Sigmoid colon (tissue), 7 donors: ENCODE data around the gene TCF23. TPM values are rescaled to one million over a fixed set of nuclear protein-coding genes. Genes with fewer than 3 reads are reported as not detected.
"Not testable (repeated sequence)": the region's sequence is repeated elsewhere in the genome, so short reads cannot be mapped to it uniquely, and the experiment has no call there.

ENCODE experiments used
- DNase-seq: peaks from one replicate; pipeline ENCODE4 v3.0.0-alpha.2; 2019
- H3K27ac ChIP-seq, 4 donors: fragments of 200-600 bp; sonication (generic); one replicate each; pipeline ENCODE4 v1.5.1; 2016 to 2019; ENCODE audit warnings: mild to moderate bottlenecking in 1 of 4
- H3K27me3 ChIP-seq, 3 donors: fragments of 200-600 bp; sonication (generic); one replicate each; pipeline ENCODE4 v1.5.1; 2019; ENCODE audit warnings: mild to moderate bottlenecking in 1 of 3
- H3K36me3 ChIP-seq, 4 donors: fragments of 200-600 bp; sonication (generic); one replicate each; pipeline ENCODE4 v1.5.1; 2016 to 2019
- H3K4me1 ChIP-seq, 4 donors: fragments of 200-600 bp; sonication (generic); one replicate each; pipeline ENCODE4 v1.5.1; 2017 to 2019
- H3K4me3 ChIP-seq, 4 donors: fragments of 200-600 bp; sonication (generic); one replicate each; pipeline ENCODE4 v1.5.1; 2017 to 2019; ENCODE audit warnings: mild to moderate bottlenecking in 2 of 4, moderate library complexity in 1 of 4
- H3K9me3 ChIP-seq, 4 donors: fragments of 200-600 bp in 3 of 4; sonication (generic) in 3 of 4; one replicate each; pipeline versions ENCODE4 v1.5.1 to v1.6.1; 2013 to 2019
- EP300 ChIP-seq, 4 donors: sonication (generic); formaldehyde crosslinking; IDR thresholded peaks; one replicate each; pipeline ENCODE4 v1.6.1; 2017; ENCODE audit warnings: antibody characterized with exemption in 4 of 4
- POLR2A ChIP-seq, 2 donors: fragments of 450-650 bp; IDR thresholded peaks; one replicate each; pipeline ENCODE4 v1.6.1; 2016; ENCODE audit warnings: antibody characterized with exemption in 2 of 2, mild to moderate bottlenecking in 2 of 2, moderate library complexity in 2 of 2
- POLR2AphosphoS5 ChIP-seq, 4 donors: sonication (generic); formaldehyde crosslinking; IDR thresholded peaks; one replicate each; pipeline ENCODE4 v1.6.1; 2017; ENCODE audit warnings: antibody characterized with exemption in 4 of 4
- WGBS, 2 donors: extraction: QIAGEN DNeasy Blood & Tissue Kit; methylation state at CpG; one replicate each; pipeline ENCODE4 v1.1.7; 2013; 5-methylcytosine and 5-hydroxymethylcytosine counted together
- intact Hi-C: fragments of 100-400 bp; cut with DNase I; formaldehyde crosslinking; loops from one replicate; pipeline ENCODE4 v1.15.1; 2023
- polyA plus RNA-seq, 3 donors: library from polyadenylated mRNA; stranded (reverse); fragments of 200-250 nt; gene quantifications; one replicate each; pipeline ENCODE4 v1.2.3, GENCODE V29; 2013
- total RNA-seq, 4 donors: library from RNA; depleted of rRNA; stranded (reverse); fragments of >200 nt; gene quantifications; one replicate each; pipeline ENCODE4 v1.1.0, GENCODE V29; 2016
- TF ChIP-seq, protein P1 (sequence below), 4 experiments: fragments of 450-650 bp in 3 of 4; fragments of 200-600 bp in 1 of 4; IDR thresholded peaks; one replicate each; pipeline ENCODE4 v1.5.1; 2016 to 2019; ENCODE audit warnings: antibody characterized with exemption in 4 of 4, mild to moderate bottlenecking in 3 of 4, moderate library complexity in 2 of 4
- donor health status: healthy with polysubstance abuse.
- donor health status: Bipolar disorder and iron deficiency.
- donor health status: healthy.

The TCF23 gene
- total and polyA plus RNA-seq, 7 donors: 0.03 TPM; not detected in 6

GRCh38 chr2:27115519-27115918, 33.3 kb upstream of the TCF23 start:
- no peak for DNase-seq
- H3K27ac ChIP-seq: no peak overlapping the region
- peaks cover 0 to 12% (median 10%) of the 10 kb centered on the region in 4 donors for H3K4me1 ChIP-seq
- WGBS, 2 donors: 58 to 71% methylated on average over 2 of the region's 2 CpGs
- intact Hi-C loops: no loop called here
- no peaks in the 10 kb centered on the region for H3K9me3 ChIP-seq
- no peak overlapping the region for H3K4me3 ChIP-seq
- peaks cover 16 to 33% (median 23%) of the 10 kb centered on the region in 3 donors for H3K27me3 ChIP-seq
- TF ChIP-seq POLR2A (IDR thresholded peaks at IDR 0.05): no peak
- TF ChIP-seq, protein P1, sequence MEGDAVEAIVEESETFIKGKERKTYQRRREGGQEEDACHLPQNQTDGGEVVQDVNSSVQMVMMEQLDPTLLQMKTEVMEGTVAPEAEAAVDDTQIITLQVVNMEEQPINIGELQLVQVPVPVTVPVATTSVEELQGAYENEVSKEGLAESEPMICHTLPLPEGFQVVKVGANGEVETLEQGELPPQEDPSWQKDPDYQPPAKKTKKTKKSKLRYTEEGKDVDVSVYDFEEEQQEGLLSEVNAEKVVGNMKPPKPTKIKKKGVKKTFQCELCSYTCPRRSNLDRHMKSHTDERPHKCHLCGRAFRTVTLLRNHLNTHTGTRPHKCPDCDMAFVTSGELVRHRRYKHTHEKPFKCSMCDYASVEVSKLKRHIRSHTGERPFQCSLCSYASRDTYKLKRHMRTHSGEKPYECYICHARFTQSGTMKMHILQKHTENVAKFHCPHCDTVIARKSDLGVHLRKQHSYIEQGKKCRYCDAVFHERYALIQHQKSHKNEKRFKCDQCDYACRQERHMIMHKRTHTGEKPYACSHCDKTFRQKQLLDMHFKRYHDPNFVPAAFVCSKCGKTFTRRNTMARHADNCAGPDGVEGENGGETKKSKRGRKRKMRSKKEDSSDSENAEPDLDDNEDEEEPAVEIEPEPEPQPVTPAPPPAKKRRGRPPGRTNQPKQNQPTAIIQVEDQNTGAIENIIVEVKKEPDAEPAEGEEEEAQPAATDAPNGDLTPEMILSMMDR (IDR thresholded peaks at IDR 0.05): no peak
- no peak for TF ChIP-seq EP300 (IDR thresholded peaks at IDR 0.05)
- TF ChIP-seq POLR2AphosphoS5 (IDR thresholded peaks at IDR 0.05): no peak
- no peaks in the 10 kb centered on the region for H3K36me3 ChIP-seq

- WGBS, 2 donors: 33 to 35% methylated on average over 14 of the region's 14 CpGs
- peaks cover 0 to 12% (median 10%) of the 10 kb centered on the region in 4 donors for H3K4me1 ChIP-seq
- TF ChIP-seq, protein P1 (IDR thresholded peaks at IDR 0.05): no peak
- TF ChIP-seq POLR2A (IDR thresholded peaks at IDR 0.05): no peak
- TF ChIP-seq POLR2AphosphoS5 (IDR thresholded peaks at IDR 0.05): no peak
- TF ChIP-seq EP300 (IDR thresholded peaks at IDR 0.05): no peak
- peak overlapping the region in 2 of 4 donors; percentile 39 to 44 for H3K4me3 ChIP-seq
- no peak for DNase-seq
- H3K27me3 ChIP-seq: peaks cover 16 to 33% (median 23%) of the 10 kb centered on the region in 3 donors
- H3K9me3 ChIP-seq: no peaks in the 10 kb centered on the region
- H3K27ac ChIP-seq: no peak overlapping the region
- intact Hi-C loops: no loop called here
- no peaks in the 10 kb centered on the region for H3K36me3 ChIP-seq
Observed at GRCh38 chr2:27117995-27118524, 30.7 kb upstream of the TCF23 start.

GRCh38 chr2:27118525-27119329, 30.1 kb upstream of the TCF23 start, which contains the start of gene CGREF1:
TSS of gene CGREF1 (minus strand) at chr2:27119128. CDS start at chr2:27104366, 14,762 bp downstream.
- no peaks in the 10 kb centered on the region for H3K36me3 ChIP-seq
- WGBS, 2 donors: 2 to 5% methylated on average over 84 of the region's 84 CpGs
- no peak within 1 kb of the TSS for H3K27ac ChIP-seq
- intact Hi-C loops: no loop called here
- H3K27me3 ChIP-seq: peaks cover 16 to 33% (median 23%) of the 10 kb centered on the region in 3 donors
- no peaks in the 10 kb centered on the region for H3K9me3 ChIP-seq
- TF ChIP-seq EP300 (IDR thresholded peaks at IDR 0.05) (no peak), POLR2AphosphoS5 (IDR thresholded peaks at IDR 0.05) (no peak), POLR2A (IDR thresholded peaks at IDR 0.05) (no peak)
- TF ChIP-seq, protein P1 (IDR thresholded peaks at IDR 0.05): no peak
- peaks cover 0 to 18% (median 11%) of the 10 kb centered on the region in 4 donors for H3K4me1 ChIP-seq
- no peak for DNase-seq
- H3K4me3 ChIP-seq: peak within 1 kb of the TSS in 3 of 4 donors; percentile 34 to 44 (median 39)

DNA sequence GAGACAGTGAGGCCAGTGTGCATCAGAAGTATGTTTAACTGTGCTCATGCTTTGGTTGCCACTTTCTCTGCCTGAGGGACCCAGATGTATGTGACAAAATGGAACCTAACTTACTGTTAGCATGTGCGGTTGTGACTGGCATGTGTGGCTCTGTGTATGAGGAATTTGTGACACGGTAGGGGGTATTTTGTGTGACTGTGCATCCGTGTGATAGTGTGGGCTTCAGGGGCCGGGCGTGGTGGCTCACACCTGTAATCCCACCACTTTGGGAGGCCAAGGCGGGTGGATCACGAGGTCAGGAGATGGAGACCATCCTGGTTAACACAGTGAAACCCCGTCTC, 29.5 kb upstream of the TCF23 start:
- H3K9me3 ChIP-seq, H3K27ac ChIP-seq, DNase-seq, intact Hi-C loops, H3K36me3 ChIP-seq: not testable (repeated sequence)
- Histone ChIP-seq H3K4me3 (peak overlapping the region in 3 of 4 donors; percentile 34 to 44 (median 39)), H3K27me3 (peaks cover 16 to 33% (median 23%) of the 10 kb centered on the region in 3 donors), H3K4me1 (peaks cover 0 to 23% (median 13%) of the 10 kb centered on the region in 4 donors)
- WGBS, 2 donors: 75 to 85% methylated on average over 8 of the region's 8 CpGs

- H3K9me3 ChIP-seq: no peaks in the 10 kb centered on the region
- H3K27me3 ChIP-seq: peaks cover 16 to 28% (median 23%) of the 10 kb centered on the region in 3 donors
- intact Hi-C loops: no loop called here
- H3K4me3 ChIP-seq: no peak overlapping the region
- TF ChIP-seq, protein P1 (IDR thresholded peaks at IDR 0.05): no peak
- TF ChIP-seq POLR2AphosphoS5 (IDR thresholded peaks at IDR 0.05) (no peak), EP300 (IDR thresholded peaks at IDR 0.05) (no peak), POLR2A (IDR thresholded peaks at IDR 0.05) (no peak)
- H3K36me3 ChIP-seq: no peaks in the 10 kb centered on the region
- 77 to 80% methylated on average over 2 of the region's 2 CpGs for WGBS, 2 donors
- H3K4me1 ChIP-seq: peaks cover 0 to 23% (median 13%) of the 10 kb centered on the region in 4 donors
- no peak overlapping the region for H3K27ac ChIP-seq
- DNase-seq: no peak
Observed at GRCh38 chr2:27121906-27122305, 26.9 kb upstream of the TCF23 start.
